ENCODE results near the gene TANK.
"Not testable (repeated sequence)": the region's sequence is repeated elsewhere in the genome, so short reads cannot be mapped to it uniquely, and the experiment has no call there.

Gene TANK

GRCh38 chr2:161233858-161234431, 73.7 kb downstream of the TANK start:
- DNase-seq = no peak

- no peak for DNase-seq
Measured at GRCh38 chr2:161234627-161235026, 74.4 kb downstream of the TANK start.

GRCh38 chr2:161237392-161238264, 77.4 kb downstream of the TANK start:
- DNase-seq = peak; percentile 48

GRCh38 chr2:161238265-161238559, 78.0 kb downstream of the TANK start:
- no peak for DNase-seq

- peak; percentile 49 for DNase-seq
Measured at GRCh38 chr2:161238560-161239325, 78.5 kb downstream of the TANK start.

GRCh38 chr2:161239326-161240109, 79.3 kb downstream of the TANK start:
- DNase-seq = no peak

- no peak for DNase-seq
Measured at GRCh38 chr2:161241894-161242293, 81.7 kb downstream of the TANK start.

GRCh38 chr2:161243312-161243711, 83.1 kb downstream of the TANK start:
- DNase-seq = no peak

GRCh38 chr2:161243905-161244304, 83.7 kb downstream of the TANK start:
- DNase-seq = no peak

GRCh38 chr2:161244387-161245260, 84.4 kb downstream of the TANK start:
- not testable (repeated sequence) for DNase-seq

- no peak for DNase-seq
Measured at GRCh38 chr2:161245261-161245553, 85.0 kb downstream of the TANK start.

- DNase-seq = no peak
Measured at GRCh38 chr2:161245671-161246070, 85.4 kb downstream of the TANK start.

- no peak for DNase-seq
Measured at GRCh38 chr2:161246281-161246680, 86.1 kb downstream of the TANK start.

GRCh38 chr2:161250864-161251436, 90.7 kb downstream of the TANK start:
- peak; percentile 33 for DNase-seq

- no peak for DNase-seq
Measured at GRCh38 chr2:161257123-161257952, 97.1 kb downstream of the TANK start.

- no peak for DNase-seq
Measured at GRCh38 chr2:161265874-161266273, 105.6 kb downstream of the TANK start.

- DNase-seq = no peak
Measured at GRCh38 chr2:161269111-161269510, 108.9 kb downstream of the TANK start.

GRCh38 chr2:161273038-161273760, 113.0 kb downstream of the TANK start:
- DNase-seq = peak; percentile 52

GRCh38 chr2:161278564-161279229, 118.5 kb downstream of the TANK start:
- DNase-seq = peak; percentile 3
